GM12878 (cell line): Measurements from ENCODE around the gene SORBS1. TPM values are rescaled to one million over a fixed set of nuclear protein-coding genes. Genes with fewer than 3 reads are reported as not detected.

ENCODE experiments used
- ATF7 ChIP-seq: fragments of 450-650 bp; IDR thresholded peaks from 2 replicates; pipeline ENCODE4 v1.6.1; 2016; ENCODE audit warnings: low read depth, mild to moderate bottlenecking
- CBFB ChIP-seq: IDR thresholded peaks from 2 replicates; pipeline ENCODE4 v1.6.1; 2016; ENCODE audit warnings: antibody characterized with exemption, low read depth
- JUNB ChIP-seq: IDR thresholded peaks from 2 replicates; pipeline ENCODE4 v1.6.1; 2016; ENCODE audit warnings: antibody characterized with exemption, mild to moderate bottlenecking
- KLF5 ChIP-seq: fragments of 450-650 bp; IDR thresholded peaks from 2 replicates; pipeline ENCODE4 v1.6.1; 2014; ENCODE audit warnings: mild to moderate bottlenecking; ENCODE audit not compliant: partially characterized antibody
- MEF2A ChIP-seq: IDR thresholded peaks from 2 replicates; pipeline ENCODE4 v1.6.1; 2011; ENCODE audit warnings: low read depth, mild to moderate bottlenecking, low read length, moderate library complexity; ENCODE audit not compliant: insufficient read depth
- MTA2 ChIP-seq: fragments of 450-650 bp; IDR thresholded peaks from 2 replicates; pipeline ENCODE4 v1.6.1; 2016; ENCODE audit warnings: low read depth, mild to moderate bottlenecking, moderate library complexity
- PAX8 ChIP-seq: fragments of 450-650 bp; IDR thresholded peaks from 2 replicates; pipeline ENCODE4 v1.6.1; 2017; ENCODE audit warnings: mild to moderate bottlenecking, moderate library complexity
- POLR2A ChIP-seq: IDR thresholded peaks from 2 replicates; pipeline ENCODE4 v1.6.1; 2011; ENCODE audit warnings: low read depth, mild to moderate bottlenecking, low read length
- polyA plus RNA-seq, 11 experiments: library from polyadenylated mRNA; depleted of rRNA in 4 of 11; unstranded in 6 of 11; stranded (reverse) in 5 of 11; fragments of >200 nt; fragmentation: Nextera tagmentation in 4 of 11; fragmentation: Illumina TruSeq in 1 of 11; extraction: Ambion mirVana in 4 of 11; extraction: Trizol in 1 of 11; gene quantifications; 1 replicate in 1 of 11; 2 replicates in 10 of 11; pipeline versions ENCODE4 v1.2.1 to v1.2.3, GENCODE V29; 2011 to 2016; ENCODE audit warnings: inconsistent platforms in 2 of 11, missing spikeins in 2 of 11, low read depth in 1 of 11
- total RNA-seq, 4 experiments: library from RNA; depleted of rRNA in 3 of 4; stranded (reverse); fragments of >200 nt in 3 of 4; fragmentation: Illumina TruSeq in 1 of 4; extraction: Trizol in 1 of 4; gene quantifications; 2 replicates each; pipeline versions ENCODE4 v1.2.1 to v1.2.3, GENCODE V29; 2013 to 2021
- TF ChIP-seq, protein P1 (sequence below): fragments of 450-650 bp; formaldehyde crosslinking; IDR thresholded peaks from 2 replicates; pipeline ENCODE4 v1.5.0; 2022; ENCODE audit warnings: mild to moderate bottlenecking, missing genetic modification characterization
- TF ChIP-seq, protein P2 (sequence below): IDR thresholded peaks from 2 replicates; pipeline ENCODE4 v1.6.1; 2012; ENCODE audit warnings: mild to moderate bottlenecking, low read depth, low read length
- TF ChIP-seq, protein P3 (sequence below): fragments of 450-650 bp; IDR thresholded peaks from 2 replicates; pipeline ENCODE4 v1.6.1; 2017; ENCODE audit warnings: borderline replicate concordance
- TF ChIP-seq, protein P4 (sequence below): IDR thresholded peaks from 2 replicates; pipeline ENCODE4 v1.6.1; 2012; ENCODE audit warnings: low read depth, low read length, improper control_type of control experiment
- TF ChIP-seq, protein P5 (sequence below): fragments of 450-650 bp; formaldehyde crosslinking; IDR thresholded peaks from 2 replicates; pipeline ENCODE4 v1.4.0; 2022; ENCODE audit warnings: mild to moderate bottlenecking, moderate library complexity
- TF ChIP-seq, protein P6 (sequence below): fragments of 450-650 bp; formaldehyde crosslinking; IDR thresholded peaks from 2 replicates; pipeline ENCODE4 v1.4.0; 2020; ENCODE audit warnings: mild to moderate bottlenecking, moderate library complexity

SORBS1 gene
- total and polyA plus RNA-seq, 10 of the 15 experiments (the other 5 are each of a cell fraction or from before 2014, with no cell fraction given), result 0.13 to 0.75 (median 0.39) TPM

DNA sequence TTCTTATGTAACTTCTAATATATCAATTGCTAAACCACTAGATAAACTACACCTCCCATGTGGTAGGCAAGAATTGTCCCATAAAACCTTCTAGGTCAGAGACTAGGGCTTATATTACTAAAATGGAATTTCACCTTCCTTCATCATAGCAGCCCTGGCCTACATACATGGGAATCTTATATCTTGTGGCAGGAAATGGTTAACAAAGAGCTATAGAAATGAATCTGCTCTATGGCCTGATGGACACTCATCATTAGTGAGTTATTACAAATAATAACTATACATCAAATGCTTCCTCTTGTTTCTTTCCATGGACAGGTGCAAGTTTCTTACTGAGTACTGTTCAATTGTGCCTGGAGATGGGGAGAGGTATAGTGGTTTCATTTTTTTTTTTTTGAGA lies 208.0 kb downstream of the SORBS1 start (continued):
- TF ChIP-seq, protein P1, sequence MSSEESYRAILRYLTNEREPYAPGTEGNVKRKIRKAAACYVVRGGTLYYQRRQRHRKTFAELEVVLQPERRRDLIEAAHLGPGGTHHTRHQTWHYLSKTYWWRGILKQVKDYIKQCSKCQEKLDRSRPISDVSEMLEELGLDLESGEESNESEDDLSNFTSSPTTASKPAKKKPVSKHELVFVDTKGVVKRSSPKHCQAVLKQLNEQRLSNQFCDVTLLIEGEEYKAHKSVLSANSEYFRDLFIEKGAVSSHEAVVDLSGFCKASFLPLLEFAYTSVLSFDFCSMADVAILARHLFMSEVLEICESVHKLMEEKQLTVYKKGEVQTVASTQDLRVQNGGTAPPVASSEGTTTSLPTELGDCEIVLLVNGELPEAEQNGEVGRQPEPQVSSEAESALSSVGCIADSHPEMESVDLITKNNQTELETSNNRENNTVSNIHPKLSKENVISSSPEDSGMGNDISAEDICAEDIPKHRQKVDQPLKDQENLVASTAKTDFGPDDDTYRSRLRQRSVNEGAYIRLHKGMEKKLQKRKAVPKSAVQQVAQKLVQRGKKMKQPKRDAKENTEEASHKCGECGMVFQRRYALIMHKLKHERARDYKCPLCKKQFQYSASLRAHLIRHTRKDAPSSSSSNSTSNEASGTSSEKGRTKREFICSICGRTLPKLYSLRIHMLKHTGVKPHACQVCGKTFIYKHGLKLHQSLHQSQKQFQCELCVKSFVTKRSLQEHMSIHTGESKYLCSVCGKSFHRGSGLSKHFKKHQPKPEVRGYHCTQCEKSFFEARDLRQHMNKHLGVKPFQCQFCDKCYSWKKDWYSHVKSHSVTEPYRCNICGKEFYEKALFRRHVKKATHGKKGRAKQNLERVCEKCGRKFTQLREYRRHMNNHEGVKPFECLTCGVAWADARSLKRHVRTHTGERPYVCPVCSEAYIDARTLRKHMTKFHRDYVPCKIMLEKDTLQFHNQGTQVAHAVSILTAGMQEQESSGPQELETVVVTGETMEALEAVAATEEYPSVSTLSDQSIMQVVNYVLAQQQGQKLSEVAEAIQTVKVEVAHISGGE (CRISPR knock-in tag), result no peak
- TF ChIP-seq, protein P2, sequence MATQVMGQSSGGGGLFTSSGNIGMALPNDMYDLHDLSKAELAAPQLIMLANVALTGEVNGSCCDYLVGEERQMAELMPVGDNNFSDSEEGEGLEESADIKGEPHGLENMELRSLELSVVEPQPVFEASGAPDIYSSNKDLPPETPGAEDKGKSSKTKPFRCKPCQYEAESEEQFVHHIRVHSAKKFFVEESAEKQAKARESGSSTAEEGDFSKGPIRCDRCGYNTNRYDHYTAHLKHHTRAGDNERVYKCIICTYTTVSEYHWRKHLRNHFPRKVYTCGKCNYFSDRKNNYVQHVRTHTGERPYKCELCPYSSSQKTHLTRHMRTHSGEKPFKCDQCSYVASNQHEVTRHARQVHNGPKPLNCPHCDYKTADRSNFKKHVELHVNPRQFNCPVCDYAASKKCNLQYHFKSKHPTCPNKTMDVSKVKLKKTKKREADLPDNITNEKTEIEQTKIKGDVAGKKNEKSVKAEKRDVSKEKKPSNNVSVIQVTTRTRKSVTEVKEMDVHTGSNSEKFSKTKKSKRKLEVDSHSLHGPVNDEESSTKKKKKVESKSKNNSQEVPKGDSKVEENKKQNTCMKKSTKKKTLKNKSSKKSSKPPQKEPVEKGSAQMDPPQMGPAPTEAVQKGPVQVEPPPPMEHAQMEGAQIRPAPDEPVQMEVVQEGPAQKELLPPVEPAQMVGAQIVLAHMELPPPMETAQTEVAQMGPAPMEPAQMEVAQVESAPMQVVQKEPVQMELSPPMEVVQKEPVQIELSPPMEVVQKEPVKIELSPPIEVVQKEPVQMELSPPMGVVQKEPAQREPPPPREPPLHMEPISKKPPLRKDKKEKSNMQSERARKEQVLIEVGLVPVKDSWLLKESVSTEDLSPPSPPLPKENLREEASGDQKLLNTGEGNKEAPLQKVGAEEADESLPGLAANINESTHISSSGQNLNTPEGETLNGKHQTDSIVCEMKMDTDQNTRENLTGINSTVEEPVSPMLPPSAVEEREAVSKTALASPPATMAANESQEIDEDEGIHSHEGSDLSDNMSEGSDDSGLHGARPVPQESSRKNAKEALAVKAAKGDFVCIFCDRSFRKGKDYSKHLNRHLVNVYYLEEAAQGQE, result no peak
- TF ChIP-seq POLR2A (no peak), CBFB (no peak), PAX8 (no peak), MTA2 (no peak), ATF7 (no peak), JUNB (peak; percentile 38; the same call in 1 of the 2 replicates), KLF5 (no peak), MEF2A (no peak)
- TF ChIP-seq, protein P3, sequence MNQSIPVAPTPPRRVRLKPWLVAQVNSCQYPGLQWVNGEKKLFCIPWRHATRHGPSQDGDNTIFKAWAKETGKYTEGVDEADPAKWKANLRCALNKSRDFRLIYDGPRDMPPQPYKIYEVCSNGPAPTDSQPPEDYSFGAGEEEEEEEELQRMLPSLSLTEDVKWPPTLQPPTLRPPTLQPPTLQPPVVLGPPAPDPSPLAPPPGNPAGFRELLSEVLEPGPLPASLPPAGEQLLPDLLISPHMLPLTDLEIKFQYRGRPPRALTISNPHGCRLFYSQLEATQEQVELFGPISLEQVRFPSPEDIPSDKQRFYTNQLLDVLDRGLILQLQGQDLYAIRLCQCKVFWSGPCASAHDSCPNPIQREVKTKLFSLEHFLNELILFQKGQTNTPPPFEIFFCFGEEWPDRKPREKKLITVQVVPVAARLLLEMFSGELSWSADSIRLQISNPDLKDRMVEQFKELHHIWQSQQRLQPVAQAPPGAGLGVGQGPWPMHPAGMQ, result no peak
- TF ChIP-seq, protein P4, sequence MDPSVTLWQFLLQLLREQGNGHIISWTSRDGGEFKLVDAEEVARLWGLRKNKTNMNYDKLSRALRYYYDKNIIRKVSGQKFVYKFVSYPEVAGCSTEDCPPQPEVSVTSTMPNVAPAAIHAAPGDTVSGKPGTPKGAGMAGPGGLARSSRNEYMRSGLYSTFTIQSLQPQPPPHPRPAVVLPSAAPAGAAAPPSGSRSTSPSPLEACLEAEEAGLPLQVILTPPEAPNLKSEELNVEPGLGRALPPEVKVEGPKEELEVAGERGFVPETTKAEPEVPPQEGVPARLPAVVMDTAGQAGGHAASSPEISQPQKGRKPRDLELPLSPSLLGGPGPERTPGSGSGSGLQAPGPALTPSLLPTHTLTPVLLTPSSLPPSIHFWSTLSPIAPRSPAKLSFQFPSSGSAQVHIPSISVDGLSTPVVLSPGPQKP, result no peak
- TF ChIP-seq, protein P5, sequence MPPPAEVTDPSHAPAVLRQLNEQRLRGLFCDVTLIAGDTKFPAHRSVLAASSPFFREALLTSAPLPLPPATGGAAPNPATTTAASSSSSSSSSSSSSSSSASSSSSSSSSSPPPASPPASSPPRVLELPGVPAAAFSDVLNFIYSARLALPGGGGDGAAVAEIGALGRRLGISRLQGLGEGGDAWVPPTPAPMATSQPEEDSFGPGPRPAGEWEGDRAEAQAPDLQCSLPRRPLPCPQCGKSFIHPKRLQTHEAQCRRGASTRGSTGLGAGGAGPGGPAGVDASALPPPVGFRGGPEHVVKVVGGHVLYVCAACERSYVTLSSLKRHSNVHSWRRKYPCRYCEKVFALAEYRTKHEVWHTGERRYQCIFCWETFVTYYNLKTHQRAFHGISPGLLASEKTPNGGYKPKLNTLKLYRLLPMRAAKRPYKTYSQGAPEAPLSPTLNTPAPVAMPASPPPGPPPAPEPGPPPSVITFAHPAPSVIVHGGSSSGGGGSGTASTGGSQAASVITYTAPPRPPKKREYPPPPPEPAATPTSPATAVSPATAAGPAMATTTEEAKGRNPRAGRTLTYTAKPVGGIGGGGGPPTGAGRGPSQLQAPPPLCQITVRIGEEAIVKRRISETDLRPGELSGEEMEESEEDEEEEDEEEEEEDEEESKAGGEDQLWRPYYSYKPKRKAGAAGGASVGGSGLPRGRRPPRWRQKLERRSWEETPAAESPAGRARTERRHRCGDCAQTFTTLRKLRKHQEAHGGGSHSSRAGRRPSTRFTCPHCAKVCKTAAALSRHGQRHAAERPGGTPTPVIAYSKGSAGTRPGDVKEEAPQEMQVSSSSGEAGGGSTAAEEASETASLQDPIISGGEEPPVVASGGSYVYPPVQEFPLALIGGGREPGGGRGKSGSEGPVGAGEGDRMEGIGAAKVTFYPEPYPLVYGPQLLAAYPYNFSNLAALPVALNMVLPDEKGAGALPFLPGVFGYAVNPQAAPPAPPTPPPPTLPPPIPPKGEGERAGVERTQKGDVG (CRISPR knock-in tag), result no peak
- TF ChIP-seq, protein P6, sequence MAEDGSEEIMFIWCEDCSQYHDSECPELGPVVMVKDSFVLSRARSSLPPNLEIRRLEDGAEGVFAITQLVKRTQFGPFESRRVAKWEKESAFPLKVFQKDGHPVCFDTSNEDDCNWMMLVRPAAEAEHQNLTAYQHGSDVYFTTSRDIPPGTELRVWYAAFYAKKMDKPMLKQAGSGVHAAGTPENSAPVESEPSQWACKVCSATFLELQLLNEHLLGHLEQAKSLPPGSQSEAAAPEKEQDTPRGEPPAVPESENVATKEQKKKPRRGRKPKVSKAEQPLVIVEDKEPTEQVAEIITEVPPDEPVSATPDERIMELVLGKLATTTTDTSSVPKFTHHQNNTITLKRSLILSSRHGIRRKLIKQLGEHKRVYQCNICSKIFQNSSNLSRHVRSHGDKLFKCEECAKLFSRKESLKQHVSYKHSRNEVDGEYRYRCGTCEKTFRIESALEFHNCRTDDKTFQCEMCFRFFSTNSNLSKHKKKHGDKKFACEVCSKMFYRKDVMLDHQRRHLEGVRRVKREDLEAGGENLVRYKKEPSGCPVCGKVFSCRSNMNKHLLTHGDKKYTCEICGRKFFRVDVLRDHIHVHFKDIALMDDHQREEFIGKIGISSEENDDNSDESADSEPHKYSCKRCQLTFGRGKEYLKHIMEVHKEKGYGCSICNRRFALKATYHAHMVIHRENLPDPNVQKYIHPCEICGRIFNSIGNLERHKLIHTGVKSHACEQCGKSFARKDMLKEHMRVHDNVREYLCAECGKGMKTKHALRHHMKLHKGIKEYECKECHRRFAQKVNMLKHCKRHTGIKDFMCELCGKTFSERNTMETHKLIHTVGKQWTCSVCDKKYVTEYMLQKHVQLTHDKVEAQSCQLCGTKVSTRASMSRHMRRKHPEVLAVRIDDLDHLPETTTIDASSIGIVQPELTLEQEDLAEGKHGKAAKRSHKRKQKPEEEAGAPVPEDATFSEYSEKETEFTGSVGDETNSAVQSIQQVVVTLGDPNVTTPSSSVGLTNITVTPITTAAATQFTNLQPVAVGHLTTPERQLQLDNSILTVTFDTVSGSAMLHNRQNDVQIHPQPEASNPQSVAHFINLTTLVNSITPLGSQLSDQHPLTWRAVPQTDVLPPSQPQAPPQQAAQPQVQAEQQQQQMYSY (CRISPR knock-in tag), result no peak
